GM23338 (cell line): ENCODE measurements around the gene NUB1.

Experiments
- CREB1 ChIP-seq: fragments of 250-450 bp; sonication (Bioruptor Pico); IDR thresholded peaks from 2 replicates; pipeline ENCODE4 v1.5.0; 2020; ENCODE audit warnings: low read depth, mild to moderate bottlenecking, moderate library complexity
- CTCF ChIP-seq, 2 experiments: fragments of 200-600 bp in 1 of 2; sonication (generic) in 1 of 2; conservative IDR thresholded peaks; 2 replicates each; pipeline versions ENCODE4 v1.5.1 to v1.6.1; 2016 to 2017; ENCODE audit warnings: antibody characterized with exemption in 2 of 2, low read depth in 2 of 2, mild to moderate bottlenecking in 2 of 2, moderate library complexity in 1 of 2
- ETS1 ChIP-seq: IDR thresholded peaks from 2 replicates; pipeline ENCODE4 v1.6.1; 2016; ENCODE audit warnings: antibody characterized with exemption
- EZH2 ChIP-seq: fragments of 200-600 bp; sonication (generic); IDR thresholded peaks from one replicate; pipeline ENCODE4 v1.8.0; 2017; ENCODE audit warnings: antibody characterized with exemption, mild to moderate bottlenecking, low read depth; ENCODE audit not compliant: unreplicated experiment
- EZH2phosphoT487 ChIP-seq: fragments of 200-600 bp; sonication (generic); IDR thresholded peaks from one replicate; pipeline ENCODE4 v1.8.1; 2018; ENCODE audit warnings: antibody characterized with exemption; ENCODE audit not compliant: unreplicated experiment
- JUNB ChIP-seq: IDR thresholded peaks from one replicate; pipeline ENCODE4 v1.6.1; 2016; ENCODE audit warnings: antibody characterized with exemption; ENCODE audit not compliant: unreplicated experiment
- NANOG ChIP-seq: IDR thresholded peaks from 2 replicates; pipeline ENCODE4 v1.6.1; 2016; ENCODE audit warnings: antibody characterized with exemption, borderline replicate concordance
- POLR2AphosphoS5 ChIP-seq: IDR thresholded peaks from 2 replicates; pipeline ENCODE4 v1.6.1; 2016; ENCODE audit warnings: antibody characterized with exemption, low read depth
- REST ChIP-seq: IDR thresholded peaks from one replicate; pipeline ENCODE4 v1.6.1; 2018; ENCODE audit warnings: antibody characterized with exemption; ENCODE audit not compliant: unreplicated experiment
- ZNF114 ChIP-seq: fragments of 250-450 bp; sonication (Bioruptor Pico); IDR thresholded peaks from 2 replicates; pipeline ENCODE4 v1.5.0; 2020; ENCODE audit warnings: mild to moderate bottlenecking, moderate library complexity
- ZNF331 ChIP-seq: fragments of 250-450 bp; sonication (Bioruptor Pico); IDR thresholded peaks from 2 replicates; pipeline ENCODE4 v1.5.0; 2020; ENCODE audit warnings: low read depth, mild to moderate bottlenecking, moderate library complexity

GRCh38 chr7:151408498-151408838 lies 66.9 kb downstream of the NUB1 start:
- no peak for TF ChIP-seq CTCF (conservative IDR thresholded peaks at IDR 0.05; ENCODE audit: low read depth in 2 of 2)
- no peak for TF ChIP-seq EZH2phosphoT487
- no peak for TF ChIP-seq POLR2AphosphoS5
- TF ChIP-seq REST: no peak
- TF ChIP-seq CREB1 (CRISPR knock-in tag): no peak
- TF ChIP-seq NANOG: no peak
- TF ChIP-seq EZH2: no peak
- TF ChIP-seq JUNB: no peak
- TF ChIP-seq ZNF331 (CRISPR knock-in tag): no peak
- TF ChIP-seq ETS1: no peak
- TF ChIP-seq ZNF114 (CRISPR knock-in tag): no peak
